ENCODE measurements around the gene ATP7A.

GRCh38 chrX:77918568-77918967, 8.1 kb downstream of the ATP7A start:
- no peak for TF ChIP-seq POLR2A (IDR thresholded peaks at IDR 0.05)
- TF ChIP-seq, protein P1, sequence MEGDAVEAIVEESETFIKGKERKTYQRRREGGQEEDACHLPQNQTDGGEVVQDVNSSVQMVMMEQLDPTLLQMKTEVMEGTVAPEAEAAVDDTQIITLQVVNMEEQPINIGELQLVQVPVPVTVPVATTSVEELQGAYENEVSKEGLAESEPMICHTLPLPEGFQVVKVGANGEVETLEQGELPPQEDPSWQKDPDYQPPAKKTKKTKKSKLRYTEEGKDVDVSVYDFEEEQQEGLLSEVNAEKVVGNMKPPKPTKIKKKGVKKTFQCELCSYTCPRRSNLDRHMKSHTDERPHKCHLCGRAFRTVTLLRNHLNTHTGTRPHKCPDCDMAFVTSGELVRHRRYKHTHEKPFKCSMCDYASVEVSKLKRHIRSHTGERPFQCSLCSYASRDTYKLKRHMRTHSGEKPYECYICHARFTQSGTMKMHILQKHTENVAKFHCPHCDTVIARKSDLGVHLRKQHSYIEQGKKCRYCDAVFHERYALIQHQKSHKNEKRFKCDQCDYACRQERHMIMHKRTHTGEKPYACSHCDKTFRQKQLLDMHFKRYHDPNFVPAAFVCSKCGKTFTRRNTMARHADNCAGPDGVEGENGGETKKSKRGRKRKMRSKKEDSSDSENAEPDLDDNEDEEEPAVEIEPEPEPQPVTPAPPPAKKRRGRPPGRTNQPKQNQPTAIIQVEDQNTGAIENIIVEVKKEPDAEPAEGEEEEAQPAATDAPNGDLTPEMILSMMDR (IDR thresholded peaks at IDR 0.05) = no peak

Data from transverse colon (tissue), 3 donors.